IMR-90 (cell line): ENCODE measurements around the gene NCCRP1. TPM values are rescaled to one million over a fixed set of nuclear protein-coding genes. Genes with fewer than 3 reads are reported as not detected.

Experiments
- ATAC-seq: fragments of 200-7000 bp; cut with Tn5 transposase; 2 replicates; pipeline ENCODE4 v1.9.1; 2020; ENCODE audit warnings: low read depth, mild to moderate bottlenecking, moderate library complexity
- BruUV-seq: library from RNA; stranded (reverse); fragments of 400-500 nt; replicated peaks from 2 replicates; lab custom pipeline; 2021; lab: Mats Ljungman, UMichigan
- CTCF ChIA-PET: fragments of 300-600 bp; formaldehyde crosslinking; extraction: SDS; loops from one replicate; lab custom pipeline; 2021; ENCODE audit warnings: antibody characterized with exemption; lab: Yijun Ruan, JAX
- POLR2A ChIA-PET: fragments of 300-600 bp; sonication (Branson Sonifier 250); formaldehyde crosslinking; loops from one replicate; lab custom pipeline; 2022; ENCODE audit warnings: antibody characterized with exemption; ENCODE audit not compliant: unreplicated experiment; lab: Charles Lee
- DNase-seq: peaks from one replicate; pipeline ENCODE4 v3.0.0; 2013
- H2AFZ ChIP-seq: replicated peaks from 2 replicates; pipeline ENCODE3; 2013; ENCODE audit warnings: low read length, mild to moderate bottlenecking; ENCODE audit not compliant: poor library complexity
- H2AK5ac ChIP-seq: 2 replicates; pipeline ENCODE4 v1.6.1; 2013; ENCODE audit warnings: low read depth, low read length, inconsistent platforms
- H2AK9ac ChIP-seq: replicated peaks from 2 replicates; pipeline ENCODE3; 2013; ENCODE audit warnings: mild to moderate bottlenecking, low read depth, low read length, moderate library complexity; ENCODE audit not compliant: poor library complexity
- H2BK120ac ChIP-seq: 2 replicates; pipeline ENCODE4 v1.6.1; 2013; ENCODE audit warnings: low read depth, low read length, inconsistent platforms
- H2BK15ac ChIP-seq: 3 replicates; pipeline ENCODE4 v1.6.1; 2013; ENCODE audit warnings: low read depth, low read length, inconsistent platforms
- H2BK20ac ChIP-seq: 2 replicates; pipeline ENCODE4 v1.6.1; 2013; ENCODE audit warnings: low read depth, mild to moderate bottlenecking, inconsistent platforms, low read length, moderate library complexity
- H2BK5ac ChIP-seq: 2 replicates; pipeline ENCODE4 v1.6.1; 2013; ENCODE audit warnings: mild to moderate bottlenecking, low read depth, low read length, inconsistent platforms; ENCODE audit not compliant: poor library complexity, severe bottlenecking
- H3K14ac ChIP-seq: replicated peaks from 2 replicates; pipeline ENCODE4 v1.6.1; 2013; ENCODE audit warnings: low read depth, low read length, inconsistent platforms
- H3K18ac ChIP-seq: 2 replicates; pipeline ENCODE4 v1.6.1; 2013; ENCODE audit warnings: low read depth, low read length, control low read depth
- H3K23ac ChIP-seq: 2 replicates; pipeline ENCODE4 v1.6.1; 2013; ENCODE audit warnings: low read depth, low read length, inconsistent platforms
- H3K27ac ChIP-seq: 2 replicates; pipeline ENCODE4 v1.5.1; 2013; ENCODE audit warnings: mild to moderate bottlenecking, control low read depth, low read length; ENCODE audit not compliant: insufficient read depth
- H3K27me3 ChIP-seq: 2 replicates; pipeline ENCODE4 v1.6.1; 2013; ENCODE audit warnings: low read length; ENCODE audit not compliant: control insufficient read depth, insufficient read depth
- H3K36me3 ChIP-seq: 2 replicates; pipeline ENCODE4 v1.6.1; 2013; ENCODE audit warnings: low read length, mixed read lengths; ENCODE audit not compliant: control insufficient read depth, insufficient read depth
- H3K4ac ChIP-seq: 2 replicates; pipeline ENCODE4 v1.6.1; 2013; ENCODE audit warnings: low read depth, low read length, inconsistent platforms
- H3K4me1 ChIP-seq: 2 replicates; pipeline ENCODE4 v1.6.1; 2013; ENCODE audit warnings: low read length, mixed read lengths; ENCODE audit not compliant: control insufficient read depth, insufficient read depth
- H3K4me2 ChIP-seq: 2 replicates; pipeline ENCODE4 v1.6.1; 2013; ENCODE audit warnings: low read depth, mild to moderate bottlenecking, control low read depth, low read length, moderate library complexity
- H3K4me3 ChIP-seq: 2 replicates; pipeline ENCODE4 v1.5.1; 2013; ENCODE audit warnings: low read depth, mild to moderate bottlenecking, control low read depth, low read length, moderate library complexity; ENCODE audit not compliant: insufficient read depth
- H3K56ac ChIP-seq: 2 replicates; pipeline ENCODE4 v1.6.1; 2013; ENCODE audit warnings: low read length, inconsistent platforms; ENCODE audit not compliant: insufficient read depth; ENCODE audit errors: extremely low read depth
- H3K79me1 ChIP-seq, 2 experiments: 2 replicates each; pipeline ENCODE4 v1.6.1; 2013; ENCODE audit warnings: low read length in 2 of 2, inconsistent platforms in 1 of 2, low read depth in 1 of 2
- H3K9ac ChIP-seq: 2 replicates; pipeline ENCODE4 v1.6.1; 2013; ENCODE audit warnings: low read depth, low read length, control low read depth
- H3K9me1 ChIP-seq: 2 replicates; pipeline ENCODE4 v1.6.1; 2013; ENCODE audit warnings: low read length, inconsistent platforms; ENCODE audit not compliant: insufficient read depth
- H3K9me3 ChIP-seq: 2 replicates; pipeline ENCODE4 v1.6.1; 2013; ENCODE audit warnings: low read length; ENCODE audit not compliant: control insufficient read depth, insufficient read depth
- H4K20me1 ChIP-seq: 2 replicates; pipeline ENCODE4 v1.6.1; 2013; ENCODE audit warnings: low read length, inconsistent platforms; ENCODE audit not compliant: insufficient read depth
- H4K5ac ChIP-seq: 2 replicates; pipeline ENCODE4 v1.6.1; 2013; ENCODE audit warnings: mild to moderate bottlenecking, low read depth, low read length, control low read depth
- H4K8ac ChIP-seq, 2 experiments: 2 replicates each; pipeline ENCODE4 v1.6.1; 2013; ENCODE audit warnings: low read depth in 2 of 2, low read length in 2 of 2, control low read depth in 1 of 2, inconsistent platforms in 1 of 2
- H4K91ac ChIP-seq: 2 replicates; pipeline ENCODE4 v1.6.1; 2013; ENCODE audit warnings: low read depth, low read length, inconsistent platforms; ENCODE audit not compliant: insufficient read depth
- CEBPB ChIP-seq: IDR thresholded peaks from 2 replicates; pipeline ENCODE4 v1.6.1; 2012; ENCODE audit warnings: low read depth, low read length, improper control_type of control experiment
- CHD1 ChIP-seq: IDR thresholded peaks from 2 replicates; pipeline ENCODE4 v1.6.1; 2012; ENCODE audit warnings: low read depth, low read length, improper control_type of control experiment
- FOS ChIP-seq: fragments of 150-350 bp; IDR thresholded peaks from 2 replicates; pipeline ENCODE4 v1.6.1; 2016; ENCODE audit warnings: low read depth, low read length
- MAFK ChIP-seq: IDR thresholded peaks from 2 replicates; pipeline ENCODE4 v1.6.1; 2012; ENCODE audit warnings: low read depth, low read length, improper control_type of control experiment
- POLR2A ChIP-seq: IDR thresholded peaks from 2 replicates; pipeline ENCODE4 v1.6.1; 2012; ENCODE audit warnings: mild to moderate bottlenecking, low read depth, low read length
- RAD21 ChIP-seq: IDR thresholded peaks from 2 replicates; pipeline ENCODE4 v1.6.1; 2012; ENCODE audit warnings: low read length, improper control_type of control experiment
- SMC3 ChIP-seq: fragments of 150-350 bp; IDR thresholded peaks from 2 replicates; pipeline ENCODE4 v1.6.1; 2016; ENCODE audit warnings: low read depth, mild to moderate bottlenecking, antibody characterized with exemption, low read length, moderate library complexity
- USF2 ChIP-seq: fragments of 150-350 bp; IDR thresholded peaks from 2 replicates; pipeline ENCODE4 v1.6.1; 2017; ENCODE audit warnings: mild to moderate bottlenecking, antibody characterized with exemption, low read length, low read depth
- WGBS, 2 experiments: methylation state at CpG; one replicate each; pipeline versions ENCODE4 v1.1.5 to v1.1.7; 2013; ENCODE audit warnings: missing lambda C conversion rate in 2 of 2; ENCODE audit not compliant: insufficient read length in 1 of 2; ENCODE audit errors: extremely low coverage in 2 of 2; 5-methylcytosine and 5-hydroxymethylcytosine counted together
- dilution Hi-C: fragments of 300-500 bp; cut with HindIII; formaldehyde crosslinking; loops from one replicate; pipeline ENCODE4 v1.14.3; 2018; ENCODE audit warnings: low sequenced_read_pairs; ENCODE audit not compliant: unreplicated experiment
- in situ Hi-C: fragments of 300-500 bp; cut with MboI; formaldehyde crosslinking; loops from 3 replicates; pipeline ENCODE4 v1.14.3; 2019; ENCODE audit warnings: low sequenced_read_pairs, inconsistent platforms, mixed read lengths
- intact Hi-C: fragments of 100-400 bp; cut with micrococcal nuclease; formaldehyde crosslinking; loops from 2 replicates; pipeline ENCODE4 v1.10.0; 2022
- polyA plus RNA-seq, 3 experiments: library from polyadenylated mRNA; depleted of rRNA; stranded (reverse); fragments of >200 nt; gene quantifications; 2 replicates each; pipeline ENCODE4 v1.2.3, GENCODE V29; 2012; ENCODE audit warnings: low replicate concordance in 1 of 3
- total RNA-seq: library from RNA; depleted of rRNA; stranded (reverse); fragments of >200 nt; gene quantifications from 2 replicates; pipeline ENCODE4 v1.2.3, GENCODE V29; 2012

Gene NCCRP1
- total and polyA plus RNA-seq, 2 of the 4 experiments (the other 2 are of a cell fraction): not detected

- Histone ChIP-seq H3K56ac (no peak overlapping the region), H2AK5ac (no peak overlapping the region), H2BK5ac (no peak overlapping the region), H3K9me3 (no peaks in the 10 kb centered on the region), H4K5ac (no peak overlapping the region), H3K4me2 (no peak overlapping the region), H3K27ac (no peak overlapping the region), H2AFZ (no peak overlapping the region), H3K27me3 (peaks cover 11% of the 10 kb centered on the region), H2BK120ac (no peak overlapping the region), H3K9me1 (no peaks in the 10 kb centered on the region), H2BK20ac (no peak overlapping the region), H3K4me3 (no peak overlapping the region), H3K4me1 (no peaks in the 10 kb centered on the region), H3K36me3 (no peaks in the 10 kb centered on the region), H3K79me1 (no peaks in the 10 kb centered on the region), H3K23ac (no peak overlapping the region), H3K18ac (no peak overlapping the region), H2AK9ac (no peak overlapping the region), H4K8ac (no peak overlapping the region), H2BK15ac (no peak overlapping the region), H4K91ac (no peak overlapping the region), H3K14ac (no peak overlapping the region), H4K20me1 (no peaks in the 10 kb centered on the region), H3K4ac (no peak overlapping the region), H3K9ac (no peak overlapping the region)
- 60% methylated on average over 1 of the region's 5 CpGs; no CpG with 5 or more reads in 1 of the 2 experiments for WGBS, 2 experiments
- in situ Hi-C loops (no loop called here), intact Hi-C loops (no loop called here), dilution Hi-C loops (no loop called here)
- ChIA-PET POLR2A (no interaction called here), CTCF (no interaction called here)
- DNase-seq (no peak), ATAC-seq (no peak)
- TF ChIP-seq USF2: no peak
- TF ChIP-seq CHD1: no peak
- no peak for TF ChIP-seq FOS
- no peak for TF ChIP-seq SMC3
- no peak for TF ChIP-seq RAD21
- TF ChIP-seq CEBPB: no peak
- TF ChIP-seq MAFK: no peak
- no peak for TF ChIP-seq POLR2A
- BruUV-seq: no TSS peak
These were observed 35.9 kb downstream of the NCCRP1 start for GRCh38 chr19:39232708-39233107.
